HEK293 (cell line): ENCODE data around the gene S100A3.

ENCODE experiments used
- CTCF ChIP-seq: fragments of 450-650 bp; formaldehyde crosslinking; IDR thresholded peaks from 2 replicates; pipeline ENCODE4 v1.5.1; 2016; ENCODE audit warnings: missing biosample characterization, missing genetic modification characterization
- EGR2 ChIP-seq: fragments of 450-650 bp; formaldehyde crosslinking; IDR thresholded peaks from 2 replicates; pipeline ENCODE4 v1.5.1; 2016; ENCODE audit warnings: low read depth, missing biosample characterization, missing genetic modification characterization
- ZNF2 ChIP-seq: fragments of 450-650 bp; formaldehyde crosslinking; IDR thresholded peaks from 2 replicates; pipeline ENCODE4 v1.5.1; 2016; ENCODE audit warnings: missing biosample characterization, missing genetic modification characterization
- ZNF239 ChIP-seq: fragments of 450-650 bp; formaldehyde crosslinking; IDR thresholded peaks from 2 replicates; pipeline ENCODE4 v1.5.1; 2016; ENCODE audit warnings: missing biosample characterization, missing genetic modification characterization

- TF ChIP-seq CTCF (no peak), EGR2 (tag by site-specific recombination) (no peak), ZNF239 (tag by site-specific recombination) (no peak), ZNF2 (tag by site-specific recombination) (no peak)
Observed at GRCh38 chr1:153515504-153516394, 33.3 kb downstream of the S100A3 start.
